ENCODE data around the gene HIPK4. TPM values are rescaled to one million over a fixed set of nuclear protein-coding genes. Genes with fewer than 3 reads are reported as not detected.
"Not testable (repeated sequence)": the region's sequence is repeated elsewhere in the genome, so short reads cannot be mapped to it uniquely, and the experiment has no call there.

HIPK4 gene
- total RNA-seq, 1 donor from 2014 or later = not detected

DNA sequence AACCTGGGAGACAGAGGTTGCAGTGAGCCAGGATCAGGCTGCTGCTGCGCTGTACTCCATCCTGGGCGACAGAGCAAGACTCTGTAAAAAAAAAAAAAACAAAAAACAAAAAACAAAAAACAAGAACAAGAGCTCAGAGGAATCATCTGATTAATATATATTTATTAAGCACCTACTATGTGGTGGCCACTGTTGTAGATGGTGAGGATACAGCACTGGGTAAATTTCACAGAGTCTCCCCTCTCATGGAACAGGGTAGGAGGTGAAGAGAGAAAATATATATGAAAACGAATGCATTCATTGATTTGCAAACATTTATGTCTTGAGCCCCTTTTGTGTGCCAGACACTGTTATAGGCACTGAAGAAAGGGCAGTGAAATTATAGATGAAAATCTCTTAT lies 41.7 kb upstream of the HIPK4 start:
- H3K4me3 Mint-ChIP-seq = no peak overlapping the region
- TF ChIP-seq CTCF (IDR thresholded peaks at IDR 0.05) (no peak), EZH2phosphoT487 (IDR thresholded peaks at IDR 0.05) (no peak), EZH2 (IDR thresholded peaks at IDR 0.05) (no peak)
- H3K9ac ChIP-seq = no peak overlapping the region

GRCh38 chr19:40430242-40430641 lies 40.3 kb upstream of the HIPK4 start:
- H3K27me3 Mint-ChIP-seq (ENCODE audit: insufficient read depth, low read depth) = peaks cover 16% of the 10 kb centered on the region
- H3F3A ChIP-seq (ENCODE audit: low read depth) = peaks cover 55% of the 10 kb centered on the region
- H3K4me3 Mint-ChIP-seq; H3K36me3 Mint-ChIP-seq; H3K36me3 ChIP-seq; H4K20me1 ChIP-seq (ENCODE audit: low read depth); H3K79me2 ChIP-seq (ENCODE audit: low read depth); H3K9me3 ChIP-seq (ENCODE audit: low read depth); DNase-seq (ENCODE audit: low spot score); H3K4me2 ChIP-seq; H3K27ac Mint-ChIP-seq; H3K9me3 Mint-ChIP-seq; H2AFZ ChIP-seq (replicated peaks); H3K4me3 ChIP-seq; H3K27ac ChIP-seq; H3K9ac ChIP-seq; H3K27me3 ChIP-seq: not testable (repeated sequence)
- peaks cover 21% of the 10 kb centered on the region for H3K4me1 Mint-ChIP-seq
- peaks cover 10% of the 10 kb centered on the region for H3K4me1 ChIP-seq

More for the DNA sequence above, 41.7 kb upstream of the HIPK4 start:
- H3K27me3 ChIP-seq = no peaks in the 10 kb centered on the region
- Mint-ChIP-seq H3K27me3 (ENCODE audit: insufficient read depth, low read depth) (peaks cover 12% of the 10 kb centered on the region), H3K27ac (no peak overlapping the region), H3K36me3 (no peaks in the 10 kb centered on the region), H3K9me3 (no peaks in the 10 kb centered on the region), H3K4me1 (peaks cover 23% of the 10 kb centered on the region)
- peaks cover 45% of the 10 kb centered on the region for H3F3A ChIP-seq (ENCODE audit: low read depth)
- H3K4me3 ChIP-seq = no peak overlapping the region
- H3K4me1 ChIP-seq = peaks cover 10% of the 10 kb centered on the region
- no peaks in the 10 kb centered on the region for H3K79me2 ChIP-seq (ENCODE audit: low read depth)
- H2AFZ ChIP-seq (replicated peaks) = no peak overlapping the region
- H3K9me3 ChIP-seq (ENCODE audit: low read depth) = no peaks in the 10 kb centered on the region
- no peaks in the 10 kb centered on the region for H3K36me3 ChIP-seq
- no peak overlapping the region for H3K27ac ChIP-seq
- H4K20me1 ChIP-seq (ENCODE audit: low read depth) = no peaks in the 10 kb centered on the region
- no peak for DNase-seq (ENCODE audit: low spot score)
- H3K4me2 ChIP-seq = no peak overlapping the region

- H3K4me3 Mint-ChIP-seq, H3K27ac Mint-ChIP-seq: not testable (repeated sequence)
Observed at GRCh38 chr19:40428197-40428596, 38.2 kb upstream of the HIPK4 start.

GRCh38 chr19:40425450-40426287 lies 35.7 kb upstream of the HIPK4 start, which contains the start of gene SERTAD1:
TSS of gene SERTAD1 (minus strand) at chr19:40425992. CDS start at chr19:40423546, 2,446 bp downstream.
- Mint-ChIP-seq H3K4me3 (peak within 1 kb of the TSS; percentile 98), H3K9me3 (no peaks in the 10 kb centered on the region), H3K27me3 (ENCODE audit: insufficient read depth, low read depth) (peaks cover 14% of the 10 kb centered on the region), H3K36me3 (no peaks in the 10 kb centered on the region), H3K27ac (peak within 1 kb of the TSS; percentile 98), H3K4me1 (peaks cover 27% of the 10 kb centered on the region)
- Histone ChIP-seq H3F3A (ENCODE audit: low read depth) (peaks cover 45% of the 10 kb centered on the region), H3K9ac (no peak within 1 kb of the TSS), H3K9me3 (ENCODE audit: low read depth) (no peaks in the 10 kb centered on the region), H3K79me2 (ENCODE audit: low read depth) (peaks cover 7% of the 10 kb centered on the region), H3K4me3 (peak within 1 kb of the TSS; percentile 81), H4K20me1 (ENCODE audit: low read depth) (no peaks in the 10 kb centered on the region), H3K27me3 (no peaks in the 10 kb centered on the region), H2AFZ (replicated peaks) (peak within 1 kb of the TSS; percentile 88), H3K4me1 (peaks cover 11% of the 10 kb centered on the region), H3K4me2 (peak within 1 kb of the TSS; percentile 85), H3K27ac (peak within 1 kb of the TSS; percentile 89), H3K36me3 (no peaks in the 10 kb centered on the region)
- no peak for TF ChIP-seq EZH2 (IDR thresholded peaks at IDR 0.05)
- TF ChIP-seq CTCF (IDR thresholded peaks at IDR 0.05) = peak; percentile 95
- DNase-seq (ENCODE audit: low spot score) = peak; percentile 100

More at GRCh38 chr19:40428197-40428596, 38.2 kb upstream of the HIPK4 start:
- Mint-ChIP-seq H3K27me3 (ENCODE audit: insufficient read depth, low read depth) (peaks cover 16% of the 10 kb centered on the region), H3K4me1 (peaks cover 23% of the 10 kb centered on the region)
- H3K36me3 Mint-ChIP-seq; H3K9me3 ChIP-seq (ENCODE audit: low read depth); H3K27me3 ChIP-seq; H3K4me3 ChIP-seq; H3K36me3 ChIP-seq; H2AFZ ChIP-seq (replicated peaks); H3K4me2 ChIP-seq; H3K27ac ChIP-seq; H3K79me2 ChIP-seq (ENCODE audit: low read depth); H3K9me3 Mint-ChIP-seq; H4K20me1 ChIP-seq (ENCODE audit: low read depth); DNase-seq (ENCODE audit: low spot score); H3K9ac ChIP-seq: not testable (repeated sequence)
- Histone ChIP-seq H3K4me1 (peaks cover 11% of the 10 kb centered on the region), H3F3A (ENCODE audit: low read depth) (peaks cover 50% of the 10 kb centered on the region)

All from neural progenitor cell (in vitro differentiated cells).